Mucosa of rectum (tissue), 2 donors: ENCODE data around the gene PAQR5.

Source experiments
- H3K27ac ChIP-seq, 2 donors: one replicate each; pipeline ENCODE4 v1.7.0; 2013; ENCODE audit warnings: inconsistent platforms in 2 of 2, low read depth in 2 of 2, low read length in 2 of 2
- H3K27me3 ChIP-seq, 2 donors: one replicate each; pipeline ENCODE4 v1.7.0; 2013; ENCODE audit warnings: low read length in 2 of 2; ENCODE audit not compliant: control insufficient read depth in 2 of 2, insufficient read depth in 2 of 2
- H3K36me3 ChIP-seq, 2 donors: one replicate each; pipeline ENCODE4 v1.7.0; 2013; ENCODE audit warnings: low read length in 2 of 2; ENCODE audit not compliant: control insufficient read depth in 2 of 2, insufficient read depth in 2 of 2
- H3K4me1 ChIP-seq, 2 donors: one replicate each; pipeline ENCODE4 v1.7.0; 2013; ENCODE audit warnings: low read length in 2 of 2, mild to moderate bottlenecking in 1 of 2; ENCODE audit not compliant: control insufficient read depth in 2 of 2, insufficient read depth in 2 of 2
- H3K4me3 ChIP-seq, 2 donors: one replicate each; pipeline ENCODE4 v1.7.0; 2013; ENCODE audit warnings: low read length in 2 of 2
- H3K9ac ChIP-seq, 2 donors: one replicate each; pipeline ENCODE4 v1.7.0; 2013; ENCODE audit warnings: low read length in 2 of 2, low read depth in 1 of 2, mild to moderate bottlenecking in 1 of 2
- H3K9me3 ChIP-seq, 2 donors: one replicate each; pipeline ENCODE4 v1.7.0; 2013; ENCODE audit warnings: low read length in 2 of 2; ENCODE audit not compliant: control insufficient read depth in 2 of 2
- donor health status: healthy.
- donor health status: Normal muscosa, but diverticular disease.

The PAQR5 gene

GRCh38 chr15:69343133-69343532 is 44.4 kb downstream of the PAQR5 start:
- Histone ChIP-seq H3K36me3 (peaks cover 6 to 8% of the 10 kb centered on the region in 2 donors), H3K4me3 (no peak overlapping the region), H3K27ac (no peak overlapping the region), H3K4me1 (no peaks in the 10 kb centered on the region), H3K27me3 (no peaks in the 10 kb centered on the region), H3K9me3 (no peaks in the 10 kb centered on the region), H3K9ac (no peak overlapping the region)

DNA sequence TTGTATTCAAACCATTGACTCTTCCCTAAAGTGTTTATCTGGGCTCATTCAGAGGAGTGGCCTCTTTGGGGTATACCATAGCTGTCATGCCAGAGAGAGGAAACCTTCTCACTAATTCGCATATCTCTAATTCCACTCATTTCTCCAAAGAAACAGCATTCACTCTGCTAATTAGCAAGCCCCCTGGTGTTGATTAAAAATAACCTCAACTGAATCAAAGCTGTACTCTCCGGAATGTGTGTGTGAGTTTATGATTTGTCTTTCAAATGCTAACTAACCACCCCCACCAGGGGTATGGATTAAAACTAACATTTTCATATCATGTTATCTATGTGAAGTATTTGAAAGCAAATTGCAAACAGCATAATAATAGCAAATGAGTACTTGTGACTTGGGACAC is 45.5 kb downstream of the PAQR5 start:
- Histone ChIP-seq H3K9ac (no peak overlapping the region), H3K4me3 (no peak overlapping the region), H3K36me3 (peaks cover 6 to 12% of the 10 kb centered on the region in 2 donors), H3K4me1 (no peaks in the 10 kb centered on the region), H3K27me3 (no peaks in the 10 kb centered on the region), H3K27ac (no peak overlapping the region), H3K9me3 (no peaks in the 10 kb centered on the region)

DNA sequence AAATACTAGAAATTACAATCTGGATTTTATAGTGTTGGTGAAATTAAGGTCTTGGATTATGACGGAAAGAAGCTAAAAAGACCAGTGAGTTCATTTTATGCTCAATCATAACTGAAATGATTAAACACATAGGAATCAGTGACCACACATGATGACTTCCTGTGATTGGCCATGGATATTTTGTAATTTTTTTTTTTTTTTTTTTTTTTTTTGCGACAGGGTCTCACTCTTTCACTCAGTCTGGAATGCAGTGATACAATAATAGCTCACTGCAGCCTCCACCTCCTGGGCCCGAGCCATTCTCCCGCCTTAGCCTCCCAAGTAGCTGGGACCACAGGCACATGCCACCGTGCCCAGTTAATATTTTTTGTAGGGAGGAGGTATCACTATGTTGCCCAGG is 47.4 kb downstream of the PAQR5 start:
- H3K27ac ChIP-seq = no peak overlapping the region
- H3K36me3 ChIP-seq = peaks cover 6 to 10% of the 10 kb centered on the region in 2 donors
- no peaks in the 10 kb centered on the region for H3K27me3 ChIP-seq
- no peak overlapping the region for H3K4me3 ChIP-seq
- H3K4me1 ChIP-seq = no peaks in the 10 kb centered on the region
- no peak overlapping the region for H3K9ac ChIP-seq
- H3K9me3 ChIP-seq = no peaks in the 10 kb centered on the region

DNA sequence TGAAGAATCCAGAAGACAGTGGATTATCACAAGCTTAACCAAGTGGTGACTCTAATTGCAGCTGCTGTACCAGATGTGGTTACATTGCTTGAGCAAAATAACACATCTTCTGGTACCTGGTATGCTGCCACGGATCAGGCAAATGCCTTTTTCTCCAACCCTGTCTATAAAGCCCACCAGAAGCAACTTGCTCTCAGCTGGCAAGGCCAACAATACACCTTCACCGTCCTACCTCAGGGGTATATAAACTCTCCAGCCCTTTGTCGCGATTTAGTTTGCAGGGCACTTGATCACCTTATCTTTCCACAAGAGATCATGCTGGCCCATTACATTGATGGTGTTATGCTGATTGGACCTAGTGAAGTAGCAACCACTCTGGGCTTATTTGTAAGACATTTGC is 52.6 kb downstream of the PAQR5 start:
- H3K9ac ChIP-seq = no peak overlapping the region
- no peaks in the 10 kb centered on the region for H3K9me3 ChIP-seq
- no peak overlapping the region for H3K27ac ChIP-seq
- H3K27me3 ChIP-seq = no peaks in the 10 kb centered on the region
- peaks cover 11 to 31% of the 10 kb centered on the region in 2 donors for H3K36me3 ChIP-seq
- H3K4me1 ChIP-seq = no peaks in the 10 kb centered on the region
- H3K4me3 ChIP-seq = no peak overlapping the region

- Histone ChIP-seq H3K9ac (no peak overlapping the region), H3K36me3 (peaks cover 11 to 31% of the 10 kb centered on the region in 2 donors), H3K27me3 (no peaks in the 10 kb centered on the region), H3K27ac (no peak overlapping the region), H3K4me1 (no peaks in the 10 kb centered on the region), H3K4me3 (no peak overlapping the region), H3K9me3 (no peaks in the 10 kb centered on the region)
These were observed 53.2 kb downstream of the PAQR5 start for GRCh38 chr15:69351884-69352283.

DNA sequence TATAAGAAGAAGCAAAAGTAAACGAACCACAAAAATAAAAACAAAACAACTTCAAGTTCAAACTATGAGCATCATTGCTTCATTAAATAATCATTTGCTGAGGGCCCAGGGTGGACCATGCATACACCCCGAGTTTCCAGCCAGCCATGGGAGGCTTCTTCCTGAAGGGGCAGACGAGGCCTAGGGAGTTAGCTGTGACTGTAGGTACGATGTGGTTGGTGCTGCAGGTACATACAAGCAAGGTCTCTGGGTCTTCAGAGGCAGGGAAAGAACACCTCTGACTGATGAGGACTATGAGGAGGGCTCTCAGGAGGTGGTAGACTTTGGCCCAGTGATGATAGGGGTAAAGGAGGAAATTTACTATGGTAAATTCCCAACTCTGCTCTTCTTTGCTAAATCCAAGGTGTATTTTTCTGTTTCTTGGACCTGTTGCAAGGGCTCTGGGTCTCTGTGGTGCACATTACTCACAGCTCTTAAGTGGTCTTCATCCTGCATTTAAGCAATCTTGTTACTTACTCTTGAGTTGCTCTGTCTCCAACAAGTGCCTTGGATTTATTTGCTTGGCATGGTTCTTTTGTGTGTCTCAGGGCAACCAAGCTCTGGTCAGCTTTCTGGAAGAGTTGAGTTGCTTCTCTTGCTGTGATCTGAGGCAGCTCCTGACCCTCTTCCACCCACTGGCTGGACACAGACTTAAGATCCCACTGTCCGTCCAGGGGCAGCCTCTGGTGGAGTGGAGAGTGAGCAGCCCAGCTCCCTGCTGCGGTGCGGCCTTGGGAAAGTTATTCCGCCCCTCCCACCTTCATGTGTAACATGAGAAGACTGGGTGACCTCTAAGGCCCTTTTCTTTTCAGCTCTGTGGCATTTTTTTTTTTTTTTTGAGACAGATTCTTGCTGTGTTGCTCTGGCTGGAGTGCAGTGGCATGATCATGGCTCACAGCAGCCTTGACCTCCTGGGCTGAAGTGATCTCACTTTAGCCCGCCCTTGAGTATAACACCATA is 59.4 kb downstream of the PAQR5 start:
- Histone ChIP-seq H3K27ac (no peak overlapping the region), H3K9me3 (no peaks in the 10 kb centered on the region), H3K9ac (no peak overlapping the region), H3K27me3 (no peaks in the 10 kb centered on the region), H3K36me3 (peaks cover 2 to 8% of the 10 kb centered on the region in 2 donors), H3K4me1 (peaks cover 6 to 9% of the 10 kb centered on the region in 2 donors), H3K4me3 (no peak overlapping the region)

GRCh38 chr15:69358850-69359249 is 60.1 kb downstream of the PAQR5 start:
- peaks cover 0 to 3% of the 10 kb centered on the region in 2 donors for H3K36me3 ChIP-seq

DNA sequence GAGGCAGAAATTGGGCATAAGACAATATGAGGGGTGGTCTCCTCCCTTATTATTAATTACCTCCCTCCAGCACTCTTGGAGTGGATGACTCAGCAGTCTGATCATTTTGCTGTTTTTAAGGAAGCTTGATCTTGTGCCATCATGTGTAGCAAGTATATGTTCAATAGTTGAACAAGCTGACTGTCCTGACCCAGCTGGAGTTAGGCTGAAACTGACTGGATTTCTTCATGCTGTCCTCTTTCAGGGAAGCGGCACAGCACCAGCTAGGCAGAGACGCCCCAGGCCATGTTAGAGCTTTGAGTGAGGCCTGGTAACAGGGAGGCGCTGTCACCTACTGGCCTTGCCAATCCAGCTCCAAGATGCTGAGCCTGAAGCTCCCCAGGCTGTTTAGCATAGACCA is 61.0 kb downstream of the PAQR5 start:
- Histone ChIP-seq H3K36me3 (peaks cover 0 to 2% of the 10 kb centered on the region in 2 donors), H3K27me3 (no peaks in the 10 kb centered on the region), H3K27ac (peak overlapping the region in 1 of 2 donors; percentile 9), H3K4me3 (peak overlapping the region in 1 of 2 donors; percentile 7), H3K9me3 (no peaks in the 10 kb centered on the region), H3K9ac (no peak overlapping the region), H3K4me1 (peaks cover 6 to 11% of the 10 kb centered on the region in 2 donors)

More at GRCh38 chr15:69358850-69359249, 60.1 kb downstream of the PAQR5 start:
- Histone ChIP-seq H3K9me3 (no peaks in the 10 kb centered on the region), H3K27me3 (no peaks in the 10 kb centered on the region), H3K27ac (no peak overlapping the region), H3K4me1 (peaks cover 6 to 9% of the 10 kb centered on the region in 2 donors), H3K9ac (no peak overlapping the region), H3K4me3 (no peak overlapping the region)

GRCh38 chr15:69360642-69361041 is 61.9 kb downstream of the PAQR5 start:
- no peak overlapping the region for H3K9ac ChIP-seq
- H3K9me3 ChIP-seq = no peaks in the 10 kb centered on the region
- H3K27me3 ChIP-seq = no peaks in the 10 kb centered on the region
- H3K4me1 ChIP-seq = peaks cover 6 to 11% of the 10 kb centered on the region in 2 donors
- H3K27ac ChIP-seq = no peak overlapping the region
- no peak overlapping the region for H3K4me3 ChIP-seq
- peaks cover 0 to 2% of the 10 kb centered on the region in 2 donors for H3K36me3 ChIP-seq

DNA sequence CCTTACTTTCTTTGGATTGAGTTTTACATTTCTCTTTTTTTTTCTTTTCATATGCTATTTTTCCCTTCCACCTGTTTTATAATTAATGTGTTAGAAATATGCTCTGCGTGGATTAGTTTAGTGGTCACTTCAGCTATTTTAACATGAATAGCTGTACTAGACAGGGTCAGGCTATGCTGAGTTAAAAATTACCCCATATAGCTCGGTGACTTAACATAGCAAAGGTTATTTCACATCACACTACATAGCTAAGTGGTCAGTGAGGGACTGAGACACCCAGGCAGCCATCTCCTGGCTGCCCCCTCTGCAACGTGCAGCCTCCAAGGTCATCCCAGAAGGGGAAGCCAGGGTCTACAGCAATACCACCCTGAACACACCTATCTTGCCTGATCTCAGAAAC is 68.5 kb downstream of the PAQR5 start:
- peaks cover 0 to 5% of the 10 kb centered on the region in 2 donors for H3K4me1 ChIP-seq
- no peaks in the 10 kb centered on the region for H3K36me3 ChIP-seq
- H3K9ac ChIP-seq = no peak overlapping the region
- H3K27ac ChIP-seq = no peak overlapping the region
- no peak overlapping the region for H3K4me3 ChIP-seq
- no peaks in the 10 kb centered on the region for H3K9me3 ChIP-seq
- H3K27me3 ChIP-seq = no peaks in the 10 kb centered on the region
